Activated CD8-positive, alpha-beta memory T cell treated with anti-CD3 and anti-CD28 coated beads for 36 hours (primary cell): ENCODE results near the gene MLXIP. TPM values are rescaled to one million over a fixed set of nuclear protein-coding genes. Genes with fewer than 3 reads are reported as not detected.

Experiments used
- CTCF ChIA-PET: fragments of 350-600 bp; sonication (Branson Sonifier 250); formaldehyde crosslinking; loops from one replicate; lab custom pipeline; 2021; ENCODE audit warnings: antibody characterized with exemption; lab: Charles Lee
- POLR2A ChIA-PET: fragments of 350-600 bp; sonication (Branson Sonifier 250); formaldehyde crosslinking; loops from one replicate; lab custom pipeline; 2021; ENCODE audit warnings: antibody characterized with exemption; lab: Charles Lee
- total RNA-seq, 2 experiments: library from RNA; stranded (reverse); gene quantifications; one replicate each; pipeline ENCODE4 v1.2.3, GENCODE V29; 2021

Gene MLXIP
- total RNA-seq, 2 experiments from 2014 or later, result 32.2 to 32.5 TPM

DNA sequence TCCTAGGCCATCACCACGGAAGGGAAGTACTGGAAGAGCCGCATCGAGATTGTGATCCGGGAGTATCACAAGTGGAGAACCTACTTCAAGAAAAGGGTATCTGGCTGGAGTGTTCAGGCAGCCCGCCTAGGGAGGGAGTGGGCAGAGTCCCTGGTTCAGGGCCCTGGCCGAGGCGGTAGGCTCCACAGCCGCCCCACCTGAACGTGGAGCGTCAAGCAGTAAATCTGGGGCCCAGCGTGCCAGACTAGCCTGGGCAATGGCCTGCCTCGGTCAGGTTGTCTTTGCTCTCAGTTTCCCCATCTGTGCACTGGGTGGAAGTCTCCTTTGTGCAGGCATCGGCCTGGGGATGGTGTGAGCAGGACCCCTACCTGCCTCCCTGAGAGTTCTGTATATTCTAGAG, 50.6 kb downstream of the MLXIP start:
- CTCF ChIA-PET, result interaction anchor here (0.7 to 2.6 kb wide), 2 partner anchors 33 to 62 kb away, joined by 3 to 18 read pairs; no protein-coding TSS in a partner anchor
- POLR2A ChIA-PET, result no interaction called here

GRCh38 chr12:122130150-122130549, 51.6 kb downstream of the MLXIP start:
- POLR2A ChIA-PET, result no interaction called here
- CTCF ChIA-PET, result interaction anchor here (1.0 to 2.6 kb wide), 4 partner anchors 52 to 76 kb away, joined by 4 to 18 read pairs (median 8); no protein-coding TSS in a partner anchor

DNA sequence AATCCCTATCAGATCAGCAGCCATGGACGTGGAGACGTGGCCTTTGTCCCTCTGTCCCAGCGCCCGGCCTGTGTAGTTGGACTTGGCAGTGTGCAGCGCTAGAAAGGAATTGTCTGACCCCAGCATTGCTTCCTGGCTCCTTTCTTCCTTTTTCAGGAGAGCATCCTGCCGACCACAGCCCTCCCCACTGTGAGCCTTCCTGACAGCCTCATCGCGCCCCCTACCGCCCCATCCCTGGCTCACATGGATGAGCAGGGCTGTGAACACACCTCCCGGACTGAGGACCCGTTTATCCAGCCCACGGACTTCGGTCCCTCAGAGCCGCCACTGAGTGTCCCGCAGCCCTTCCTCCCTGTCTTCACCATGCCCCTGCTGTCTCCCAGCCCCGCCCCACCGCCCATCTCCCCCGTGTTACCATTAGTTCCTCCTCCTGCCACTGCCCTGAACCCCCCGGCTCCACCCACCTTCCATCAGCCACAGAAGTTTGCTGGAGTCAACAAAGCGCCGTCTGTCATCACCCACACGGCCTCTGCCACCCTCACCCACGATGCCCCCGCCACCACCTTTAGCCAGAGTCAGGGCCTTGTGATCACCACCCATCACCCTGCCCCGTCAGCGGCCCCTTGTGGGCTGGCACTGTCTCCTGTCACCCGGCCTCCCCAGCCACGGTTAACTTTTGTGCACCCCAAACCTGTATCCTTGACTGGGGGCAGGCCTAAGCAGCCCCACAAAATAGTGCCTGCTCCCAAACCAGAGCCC, 54.8 kb downstream of the MLXIP start:
- POLR2A ChIA-PET, result no interaction called here
- CTCF ChIA-PET, result interaction anchor here (1.7 kb wide), 1 partner anchor 58 kb away, joined by 6 read pairs; no protein-coding TSS in a partner anchor

GRCh38 chr12:122135437-122136031, 57.0 kb downstream of the MLXIP start:
- ChIA-PET POLR2A (no interaction called here), CTCF (no interaction called here)

DNA sequence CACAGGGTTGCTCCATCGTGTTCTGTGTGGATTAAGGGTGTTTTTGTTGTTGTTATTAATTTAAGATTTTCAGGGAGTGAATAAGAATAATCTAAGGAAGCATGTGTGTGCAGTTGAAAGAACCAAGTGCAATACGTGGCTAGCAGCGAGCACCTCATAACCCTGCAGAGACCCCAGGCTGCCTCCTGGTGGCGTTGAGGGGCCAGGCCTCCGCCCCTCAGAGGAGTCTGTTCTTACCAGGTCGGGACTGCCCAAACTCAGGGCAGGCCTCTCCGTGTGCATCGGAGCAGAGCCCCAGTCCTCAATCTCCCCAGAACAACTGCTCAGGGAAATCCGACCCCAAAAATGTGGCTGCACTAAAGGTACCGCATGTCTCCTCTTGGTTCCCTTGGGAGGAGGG, 58.7 kb downstream of the MLXIP start:
- CTCF ChIA-PET, result no interaction called here

DNA sequence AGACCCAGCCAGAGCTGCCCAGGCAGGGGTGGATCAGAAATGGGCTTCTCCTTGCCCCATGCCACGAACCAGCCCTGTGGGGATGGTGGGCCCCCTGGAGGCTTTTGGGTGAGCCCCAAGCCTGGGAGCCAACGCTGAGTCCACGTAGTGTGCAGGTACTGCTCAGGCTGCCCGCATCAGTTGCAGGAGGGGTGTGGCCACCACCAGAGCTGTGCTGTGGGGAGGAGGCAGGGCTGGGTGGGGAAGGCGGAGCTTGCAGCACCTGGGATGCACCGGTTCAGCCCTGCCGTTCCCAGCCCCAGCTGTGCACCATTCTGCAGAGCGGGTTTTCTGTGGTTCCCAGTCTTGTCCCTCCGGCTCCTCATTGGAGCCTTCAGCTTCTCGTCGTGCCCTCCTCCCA, 59.1 kb downstream of the MLXIP start:
- ChIA-PET POLR2A (no interaction called here), CTCF (interaction anchor here (1.2 kb wide), 1 partner anchor 53 kb away, joined by 4 read pairs; no protein-coding TSS in a partner anchor)

More for the DNA sequence above, 58.7 kb downstream of the MLXIP start:
- POLR2A ChIA-PET, result no interaction called here

DNA sequence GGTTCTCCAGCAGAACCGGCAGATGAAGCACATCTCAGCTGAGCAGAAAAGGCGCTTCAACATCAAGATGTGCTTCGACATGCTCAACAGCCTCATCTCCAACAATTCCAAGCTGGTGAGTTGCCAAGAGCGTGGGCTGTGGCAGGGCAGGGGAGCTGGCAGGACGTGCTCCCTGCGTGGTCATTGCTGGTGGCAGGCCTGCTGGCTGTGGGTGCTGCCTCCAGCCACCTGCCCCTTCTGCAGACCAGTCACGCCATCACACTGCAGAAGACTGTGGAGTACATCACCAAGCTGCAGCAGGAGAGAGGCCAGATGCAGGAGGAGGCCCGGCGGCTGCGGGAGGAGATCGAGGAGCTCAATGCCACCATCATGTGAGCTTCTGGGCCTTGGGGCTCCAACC, 59.6 kb downstream of the MLXIP start:
- CTCF ChIA-PET, result interaction anchor here (1.2 kb wide), 1 partner anchor 52 kb away, joined by 4 read pairs; no protein-coding TSS in a partner anchor

DNA sequence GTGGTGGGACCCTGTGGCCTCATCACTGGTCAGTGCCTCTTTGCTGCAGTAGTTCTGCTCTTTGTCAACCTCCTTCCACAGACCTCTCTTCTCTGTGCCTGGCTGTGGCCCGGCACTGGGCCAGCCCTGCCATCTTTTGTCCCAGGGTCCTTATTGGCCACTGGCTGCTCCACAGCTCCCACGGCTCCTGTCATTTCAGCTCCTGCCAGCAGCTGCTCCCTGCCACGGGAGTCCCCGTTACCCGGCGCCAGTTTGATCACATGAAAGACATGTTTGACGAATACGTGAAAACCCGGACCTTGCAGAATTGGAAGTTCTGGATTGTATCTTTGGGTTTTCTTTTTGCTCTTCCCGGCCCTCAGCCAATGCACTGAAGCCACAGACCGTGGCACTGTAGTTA, 60.1 kb downstream of the MLXIP start:
- CTCF ChIA-PET, result interaction anchor here (1.2 kb wide), 1 partner anchor 52 kb away, joined by 4 read pairs; no protein-coding TSS in a partner anchor

More for the DNA sequence above, 59.6 kb downstream of the MLXIP start:
- POLR2A ChIA-PET, result no interaction called here

DNA sequence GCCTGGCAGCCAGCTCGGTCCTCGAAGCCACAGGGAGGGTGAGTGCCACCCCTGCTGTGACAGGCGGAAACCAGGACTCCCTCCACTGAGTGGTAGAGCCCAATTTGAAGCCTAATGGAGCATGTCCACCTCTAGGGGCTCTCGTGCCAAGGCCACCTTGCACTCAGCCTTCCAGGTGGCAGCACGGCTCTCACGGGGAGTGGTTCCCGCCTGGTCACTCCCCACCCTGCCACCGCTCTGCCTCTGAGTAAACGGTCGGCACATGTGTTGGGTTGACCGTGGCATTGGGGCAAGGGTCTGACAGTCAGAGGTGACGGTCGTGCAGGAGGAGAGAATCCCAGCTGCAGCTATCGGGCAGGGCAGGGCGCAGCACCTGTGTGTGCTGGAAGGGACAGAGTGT, 60.7 kb downstream of the MLXIP start:
- CTCF ChIA-PET, result interaction anchor here (0.8 kb wide), 1 partner anchor 85 kb away, joined by 3 read pairs; no protein-coding TSS in a partner anchor
- POLR2A ChIA-PET, result no interaction called here

More for the DNA sequence above, 60.1 kb downstream of the MLXIP start:
- POLR2A ChIA-PET, result no interaction called here

GRCh38 chr12:122139941-122140340, 61.4 kb downstream of the MLXIP start:
- CTCF ChIA-PET, result interaction anchor here (0.8 kb wide), 1 partner anchor 85 kb away, joined by 3 read pairs; no protein-coding TSS in a partner anchor
- POLR2A ChIA-PET, result no interaction called here

DNA sequence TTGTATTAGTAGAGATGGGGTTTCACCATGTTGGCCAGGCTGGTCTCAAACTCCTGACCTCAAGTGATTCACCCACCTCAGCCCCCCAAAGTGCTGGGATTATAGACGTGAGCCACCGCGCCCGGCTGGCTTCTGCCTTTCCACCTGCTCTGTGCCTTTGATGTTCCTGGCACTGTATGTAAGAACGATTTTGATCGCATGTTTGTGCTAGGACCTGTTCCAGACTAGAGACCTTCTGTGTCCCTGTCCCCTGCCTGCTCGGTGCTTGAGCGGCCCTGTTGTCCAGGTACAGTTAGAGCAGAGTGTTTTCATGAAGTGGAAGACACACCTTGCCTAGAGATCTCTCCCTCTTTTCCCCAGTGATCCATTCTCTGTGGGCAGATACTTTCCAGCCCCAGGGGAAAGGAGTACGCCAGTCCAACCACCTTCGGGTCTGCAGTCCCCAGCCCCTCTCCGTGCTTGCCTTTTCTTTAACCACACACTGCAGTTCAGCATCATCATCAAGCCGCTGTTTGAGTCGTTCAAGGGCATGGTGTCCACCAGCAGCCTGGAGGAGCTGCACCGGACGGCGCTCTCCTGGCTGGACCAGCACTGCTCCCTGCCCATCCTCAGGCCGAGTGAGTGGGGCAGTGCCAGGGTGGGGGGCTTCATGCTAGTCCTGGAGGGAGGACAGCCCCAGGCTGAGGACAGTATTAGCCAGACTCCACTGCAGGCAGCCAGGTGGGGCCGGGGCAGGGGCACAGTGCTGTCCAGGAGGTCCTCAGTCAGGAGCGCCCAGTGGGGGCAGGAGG, 62.1 kb downstream of the MLXIP start:
- POLR2A ChIA-PET, result no interaction called here

GRCh38 chr12:122141911-122142725, 63.6 kb downstream of the MLXIP start:
- CTCF ChIA-PET, result interaction anchor here (1.0 kb wide), 1 partner anchor 11 kb away, joined by 4 read pairs; no protein-coding TSS in a partner anchor

More for the DNA sequence above, 62.1 kb downstream of the MLXIP start:
- CTCF ChIA-PET, result no interaction called here

GRCh38 chr12:122142857-122143256, 64.3 kb downstream of the MLXIP start:
- ChIA-PET CTCF (interaction anchor here (1.0 kb wide), 1 partner anchor 12 kb away, joined by 4 read pairs; no protein-coding TSS in a partner anchor), POLR2A (no interaction called here)

More at GRCh38 chr12:122141911-122142725, 63.6 kb downstream of the MLXIP start:
- POLR2A ChIA-PET, result no interaction called here

DNA sequence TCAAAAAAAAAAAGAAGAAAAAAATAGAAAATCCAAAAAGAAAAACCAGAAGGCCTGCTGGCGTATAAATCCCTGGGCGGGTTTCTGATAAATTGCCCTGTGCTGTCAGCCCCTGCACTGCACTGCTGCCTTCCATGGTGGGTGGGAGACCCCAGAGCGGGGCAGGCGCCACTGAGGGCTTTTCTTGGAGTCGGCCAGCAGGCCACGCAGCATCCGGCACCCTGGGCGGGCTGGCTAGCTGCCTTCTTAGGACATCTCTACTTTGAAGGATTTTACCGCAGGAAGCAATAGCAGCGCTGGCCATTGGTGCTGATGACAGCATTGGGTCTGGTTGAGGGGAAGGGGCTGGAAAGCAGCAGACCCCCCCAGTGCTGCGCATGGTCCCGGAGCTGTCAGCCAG, 66.3 kb downstream of the MLXIP start:
- ChIA-PET POLR2A (no interaction called here), CTCF (no interaction called here)

DNA sequence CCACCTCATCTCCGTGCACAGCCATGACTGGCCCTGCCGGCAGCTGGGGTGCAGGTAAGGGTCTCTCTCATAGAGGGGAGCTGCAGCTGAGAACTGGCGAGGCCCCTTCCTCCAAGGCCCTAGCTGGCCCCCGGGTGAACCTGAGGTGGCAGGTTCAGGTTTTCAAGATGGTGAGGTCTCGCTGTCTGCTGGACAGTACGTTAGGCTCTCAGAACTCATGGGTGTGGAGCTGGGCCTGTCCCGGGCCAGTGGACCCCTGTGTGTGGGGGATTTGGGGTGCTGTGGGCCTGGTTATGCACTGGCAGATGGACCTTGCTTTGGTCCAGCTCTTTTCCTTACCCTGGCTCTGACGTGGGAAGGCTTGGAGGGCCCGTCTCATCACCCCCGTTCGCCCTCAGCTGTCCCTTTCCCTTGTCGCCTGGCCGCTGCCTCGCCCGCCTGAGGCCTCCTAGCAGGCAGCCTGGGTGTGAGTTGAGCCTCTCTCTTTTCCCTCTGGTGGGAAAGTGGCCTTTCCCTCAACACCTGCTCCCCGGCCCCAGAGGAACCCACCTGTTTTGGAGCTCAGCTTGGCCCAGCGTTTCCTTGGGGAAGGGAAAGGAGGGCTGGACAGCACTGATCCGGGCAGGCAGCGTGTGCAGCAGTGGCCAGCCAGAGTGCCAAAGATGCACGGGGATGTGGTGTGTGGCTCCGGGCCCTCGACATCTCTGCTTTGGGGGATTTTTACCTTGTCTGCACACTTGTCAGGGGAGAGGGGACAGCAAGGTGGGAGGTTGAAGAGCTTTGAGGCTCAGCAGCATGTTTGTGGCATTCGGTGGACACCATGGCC, 67.2 kb downstream of the MLXIP start:
- ChIA-PET POLR2A (no interaction called here), CTCF (interaction anchor here (1.0 kb wide), 1 partner anchor 351 kb away, joined by 3 read pairs; no protein-coding TSS in a partner anchor)

DNA sequence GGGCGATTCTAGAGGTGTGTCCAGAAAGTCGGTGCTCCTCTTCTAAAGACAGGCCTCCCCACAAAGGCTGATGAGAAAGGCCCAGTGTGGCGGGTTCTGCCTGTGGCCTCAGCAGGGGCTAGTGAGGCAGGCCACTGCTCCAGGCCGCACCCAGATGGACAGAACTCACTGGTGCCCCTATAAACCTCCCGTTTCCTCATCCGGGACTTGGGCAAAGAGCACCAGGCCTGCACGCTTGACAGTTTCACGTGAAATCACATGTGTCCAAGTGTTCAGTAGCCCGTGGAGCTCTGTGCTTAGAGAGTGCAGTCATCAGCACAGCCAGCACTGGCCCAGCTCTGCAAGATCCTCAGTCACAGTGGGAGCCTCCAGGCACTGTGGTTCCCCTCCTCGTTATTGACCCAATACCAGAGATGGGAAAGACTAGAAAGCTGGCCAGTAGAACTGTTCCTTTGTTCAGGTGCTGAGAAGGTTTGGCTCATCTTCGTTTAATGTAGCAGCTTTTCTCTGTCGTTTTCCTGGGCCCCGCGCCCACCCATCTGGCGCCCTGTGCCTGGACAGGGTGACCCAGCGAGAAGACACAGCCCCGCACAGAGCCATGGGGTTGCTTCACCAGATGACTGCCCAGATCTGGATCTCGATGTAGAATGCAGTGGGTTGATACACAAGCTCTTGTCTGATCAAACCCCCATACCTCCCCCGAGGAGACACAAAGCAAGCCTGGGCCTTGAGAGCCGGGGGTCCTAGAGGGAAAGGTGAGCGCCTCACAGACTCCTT, 69.1 kb downstream of the MLXIP start:
- CTCF ChIA-PET, result no interaction called here
- POLR2A ChIA-PET, result no interaction called here

DNA sequence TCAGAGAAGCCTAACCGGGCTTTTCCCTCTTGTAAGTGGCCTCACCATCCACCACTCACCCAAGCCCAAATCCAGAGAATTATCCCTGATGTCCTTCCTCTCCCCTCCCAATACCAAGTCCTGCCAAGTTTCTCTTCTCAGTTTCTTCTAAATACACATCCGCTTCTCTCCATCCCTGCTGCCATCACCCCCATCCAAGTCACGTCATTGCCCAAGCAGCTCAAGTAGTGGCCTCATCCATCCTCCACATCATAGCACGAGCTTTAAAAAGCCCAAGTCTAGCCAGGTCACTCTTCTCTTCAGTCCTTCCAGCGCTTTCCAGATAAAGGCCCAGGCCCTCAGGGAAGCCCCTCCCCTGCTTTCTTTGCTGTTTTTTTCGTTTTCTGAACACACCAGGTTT, 70.1 kb downstream of the MLXIP start:
- POLR2A ChIA-PET, result no interaction called here
- CTCF ChIA-PET, result no interaction called here
